GM12801 (cell line): Measurements from ENCODE around the gene TIMM44.

Experiments
- TF ChIP-seq, protein P1 (sequence below): IDR thresholded peaks from one replicate; pipeline ENCODE4 v1.5.1; 2011; ENCODE audit warnings: control low read depth; ENCODE audit not compliant: insufficient read length; ENCODE audit errors: extremely low read depth

The TIMM44 gene

GRCh38 chr19:7908078-7908699, 35.3 kb downstream of the TIMM44 start:
- TF ChIP-seq, protein P1, sequence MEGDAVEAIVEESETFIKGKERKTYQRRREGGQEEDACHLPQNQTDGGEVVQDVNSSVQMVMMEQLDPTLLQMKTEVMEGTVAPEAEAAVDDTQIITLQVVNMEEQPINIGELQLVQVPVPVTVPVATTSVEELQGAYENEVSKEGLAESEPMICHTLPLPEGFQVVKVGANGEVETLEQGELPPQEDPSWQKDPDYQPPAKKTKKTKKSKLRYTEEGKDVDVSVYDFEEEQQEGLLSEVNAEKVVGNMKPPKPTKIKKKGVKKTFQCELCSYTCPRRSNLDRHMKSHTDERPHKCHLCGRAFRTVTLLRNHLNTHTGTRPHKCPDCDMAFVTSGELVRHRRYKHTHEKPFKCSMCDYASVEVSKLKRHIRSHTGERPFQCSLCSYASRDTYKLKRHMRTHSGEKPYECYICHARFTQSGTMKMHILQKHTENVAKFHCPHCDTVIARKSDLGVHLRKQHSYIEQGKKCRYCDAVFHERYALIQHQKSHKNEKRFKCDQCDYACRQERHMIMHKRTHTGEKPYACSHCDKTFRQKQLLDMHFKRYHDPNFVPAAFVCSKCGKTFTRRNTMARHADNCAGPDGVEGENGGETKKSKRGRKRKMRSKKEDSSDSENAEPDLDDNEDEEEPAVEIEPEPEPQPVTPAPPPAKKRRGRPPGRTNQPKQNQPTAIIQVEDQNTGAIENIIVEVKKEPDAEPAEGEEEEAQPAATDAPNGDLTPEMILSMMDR: no peak

DNA sequence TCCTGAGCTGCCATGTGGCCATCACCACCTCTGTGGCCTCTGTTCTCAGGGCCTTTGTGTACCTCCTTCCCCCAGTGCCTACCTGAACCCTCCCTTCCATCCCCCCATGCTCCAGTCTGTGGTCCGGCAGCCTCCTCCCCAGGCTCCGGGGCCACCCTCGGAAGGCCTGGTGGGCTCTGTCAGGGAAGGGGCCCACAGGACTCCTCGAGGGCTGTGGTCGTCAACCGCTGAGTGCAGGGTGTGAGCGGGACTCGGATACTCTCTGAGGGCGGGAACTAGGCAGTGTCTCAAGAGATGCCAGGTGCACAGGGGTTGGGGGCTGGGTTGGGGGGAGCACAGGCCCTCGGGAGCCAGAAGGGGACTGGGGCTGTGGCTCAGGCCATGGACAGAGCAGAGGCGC, 35.9 kb downstream of the TIMM44 start:
- TF ChIP-seq, protein P1: no peak

DNA sequence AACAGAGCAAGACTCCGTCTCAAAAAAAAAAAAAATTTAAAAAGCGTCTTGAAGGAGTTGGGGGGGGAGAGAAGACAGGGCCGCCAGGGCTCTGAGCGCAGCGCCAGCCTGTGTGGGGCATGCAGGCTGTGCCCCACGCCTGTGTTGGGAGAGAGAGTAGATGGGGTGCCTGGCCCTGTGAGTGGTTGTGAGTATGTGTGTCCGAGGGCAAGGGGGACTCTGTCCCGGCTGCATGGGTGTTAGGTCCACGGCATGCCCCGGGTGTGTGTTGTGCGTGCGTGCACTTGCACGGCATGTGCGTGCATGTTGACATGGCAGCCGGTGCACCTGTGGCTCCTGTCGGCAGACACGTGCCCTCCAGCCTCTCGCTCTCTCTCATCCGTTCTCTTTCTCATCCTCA, 36.3 kb downstream of the TIMM44 start:
- TF ChIP-seq, protein P1: no peak

DNA sequence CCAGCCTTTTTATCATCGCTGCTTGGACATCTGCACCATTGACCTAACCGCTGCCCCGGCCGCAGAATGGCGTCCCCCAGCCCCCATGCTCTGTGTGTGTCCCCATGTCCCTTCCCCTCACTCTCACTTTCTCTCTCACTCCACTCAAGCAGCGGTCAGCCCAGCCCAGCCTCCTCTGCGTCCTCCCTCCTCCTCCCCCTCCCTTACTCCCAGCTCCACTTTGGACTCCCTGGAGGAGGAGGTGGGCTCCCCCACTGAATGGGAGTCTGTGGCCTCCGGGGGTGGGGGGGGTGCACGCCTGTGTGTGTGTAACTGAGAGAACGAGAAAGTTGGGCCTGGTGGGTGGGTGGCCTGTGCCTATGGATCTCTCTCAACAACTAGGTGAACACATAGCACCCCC, 37.6 kb downstream of the TIMM44 start:
- TF ChIP-seq, protein P1: no peak

DNA sequence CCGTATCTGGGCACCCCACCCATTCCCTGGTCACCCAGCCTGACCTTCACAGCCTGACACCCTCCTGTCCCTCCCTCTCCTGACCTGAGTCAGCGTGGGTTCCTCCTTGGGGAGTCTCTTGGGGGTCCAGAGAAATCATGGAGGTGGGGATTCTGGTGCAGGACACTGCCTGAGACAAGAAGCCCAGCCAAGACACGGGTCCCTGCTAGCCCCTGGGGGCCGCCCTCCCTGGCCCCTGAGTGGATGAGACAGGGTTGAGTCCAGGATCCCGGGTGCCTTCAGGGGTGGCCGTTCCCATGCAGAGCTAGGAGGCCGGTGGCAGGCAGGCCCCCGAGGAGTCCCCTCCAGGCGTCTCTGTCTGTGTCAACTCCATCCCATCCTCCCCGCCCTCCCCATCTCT, 38.2 kb downstream of the TIMM44 start:
- TF ChIP-seq, protein P1: no peak

- TF ChIP-seq, protein P1: no peak
These were observed 39.1 kb downstream of the TIMM44 start for GRCh38 chr19:7904074-7905020.

GRCh38 chr19:7903244-7904073, 40.0 kb downstream of the TIMM44 start, which contains the start of gene MAP2K7:
Gene MAP2K7, plus strand, starts transcription at chr19:7903877. Its CDS starts 68 bp downstream, at chr19:7903945.
- TF ChIP-seq, protein P1: no peak
